GM19438 (cell line): ENCODE results near the gene SGK2.

ENCODE experiments used
- ATAC-seq: cut with Tn5 transposase; IDR thresholded peaks from one replicate; pipeline ENCODE4 v1.9.1; 2021; ENCODE audit warnings: low read depth; ENCODE audit not compliant: unreplicated experiment

The SGK2 gene

GRCh38 chr20:43535370-43536004, 23.3 kb upstream of the SGK2 start:
- ATAC-seq = no peak

GRCh38 chr20:43536041-43536816, 22.6 kb upstream of the SGK2 start:
- no peak for ATAC-seq

- no peak for ATAC-seq
Observed at GRCh38 chr20:43536817-43537440, 21.9 kb upstream of the SGK2 start.

- no peak for ATAC-seq
Observed at GRCh38 chr20:43537921-43538877, 20.6 kb upstream of the SGK2 start.

GRCh38 chr20:43538878-43539700, 19.7 kb upstream of the SGK2 start:
- ATAC-seq = no peak

- ATAC-seq = no peak
Observed at GRCh38 chr20:43539975-43540672, 18.7 kb upstream of the SGK2 start.

- no peak for ATAC-seq
Observed at GRCh38 chr20:43540673-43541060, 18.2 kb upstream of the SGK2 start.

GRCh38 chr20:43541214-43541613, 17.6 kb upstream of the SGK2 start:
- no peak for ATAC-seq

GRCh38 chr20:43542161-43542560, 16.7 kb upstream of the SGK2 start:
- ATAC-seq = no peak

GRCh38 chr20:43542674-43543073, 16.2 kb upstream of the SGK2 start:
- ATAC-seq = no peak

GRCh38 chr20:43543138-43543537, 15.7 kb upstream of the SGK2 start:
- ATAC-seq = no peak

GRCh38 chr20:43544501-43544900, 14.3 kb upstream of the SGK2 start:
- ATAC-seq = no peak

GRCh38 chr20:43545837-43546578, 12.8 kb upstream of the SGK2 start:
- no peak for ATAC-seq

GRCh38 chr20:43548273-43548880, 10.4 kb upstream of the SGK2 start:
- ATAC-seq = no peak

- no peak for ATAC-seq
Observed at GRCh38 chr20:43549416-43550065, 9.3 kb upstream of the SGK2 start.

- no peak for ATAC-seq
Observed at GRCh38 chr20:43550456-43550855, 8.4 kb upstream of the SGK2 start.

- no peak for ATAC-seq
Observed at GRCh38 chr20:43554369-43554768, 4.5 kb upstream of the SGK2 start.
